ENCODE measurements around the gene PUM1.

Gene PUM1

DNA sequence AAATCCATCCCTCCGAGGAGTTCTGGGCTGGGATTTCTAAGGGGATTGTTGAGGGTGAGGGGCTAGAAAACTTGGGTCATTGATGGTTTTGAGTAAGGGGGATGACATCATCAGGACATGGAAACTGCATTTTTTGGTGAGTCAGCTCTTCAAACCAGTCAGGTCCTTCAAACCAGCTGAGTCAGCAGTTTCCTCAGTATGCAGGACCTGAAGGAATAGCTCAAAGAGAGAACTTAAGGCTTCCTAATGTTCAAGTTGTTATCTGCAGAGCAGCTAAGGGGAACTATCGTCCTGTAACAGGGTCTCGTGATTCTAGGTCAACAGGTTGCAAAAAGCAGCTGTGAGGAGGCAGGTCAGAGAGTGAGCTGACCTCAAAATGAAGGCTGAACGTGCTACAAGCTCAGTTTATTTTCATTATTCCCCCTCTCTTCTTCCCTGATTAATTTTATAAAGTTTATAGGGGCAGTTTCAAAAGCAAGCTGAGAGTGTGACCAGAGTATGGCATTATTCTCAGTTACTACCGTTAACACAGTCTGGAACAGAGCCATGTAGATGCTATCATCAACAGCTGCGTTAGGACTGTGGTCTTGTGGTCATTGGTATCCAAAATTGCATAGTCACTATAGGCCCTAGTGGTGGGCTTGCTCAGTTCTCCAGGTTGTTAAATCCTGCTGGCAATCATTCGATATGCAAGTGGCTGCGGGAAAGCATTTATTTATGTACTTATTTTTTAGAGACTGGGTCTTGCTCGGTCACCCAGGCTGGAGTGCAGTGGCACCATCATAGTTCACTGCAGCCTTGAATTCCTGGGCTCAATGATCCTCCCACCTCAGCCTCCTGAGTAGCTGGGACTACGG, 146.3 kb downstream of the PUM1 start:
- no peak for DNase-seq

DNA sequence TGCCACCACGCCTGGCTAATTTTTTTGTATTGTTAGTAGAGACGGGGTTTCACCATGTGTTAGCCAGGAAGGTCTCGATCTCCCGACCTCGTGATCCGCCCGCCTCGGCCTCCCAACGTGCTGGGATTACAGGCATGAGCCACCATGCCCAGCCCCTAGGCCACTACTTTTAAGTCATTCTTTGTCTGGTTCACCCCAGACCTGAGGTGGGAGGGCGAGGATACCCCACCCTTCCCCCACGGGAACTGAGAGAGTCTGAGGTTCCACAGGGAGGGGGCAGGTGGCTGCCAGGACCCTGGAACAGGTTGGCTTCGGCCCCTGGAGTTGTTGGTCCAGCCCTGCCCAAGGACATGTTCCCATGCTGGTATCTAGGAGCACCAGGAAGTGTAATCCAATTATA, 149.2 kb downstream of the PUM1 start:
- no peak for DNase-seq

DNA sequence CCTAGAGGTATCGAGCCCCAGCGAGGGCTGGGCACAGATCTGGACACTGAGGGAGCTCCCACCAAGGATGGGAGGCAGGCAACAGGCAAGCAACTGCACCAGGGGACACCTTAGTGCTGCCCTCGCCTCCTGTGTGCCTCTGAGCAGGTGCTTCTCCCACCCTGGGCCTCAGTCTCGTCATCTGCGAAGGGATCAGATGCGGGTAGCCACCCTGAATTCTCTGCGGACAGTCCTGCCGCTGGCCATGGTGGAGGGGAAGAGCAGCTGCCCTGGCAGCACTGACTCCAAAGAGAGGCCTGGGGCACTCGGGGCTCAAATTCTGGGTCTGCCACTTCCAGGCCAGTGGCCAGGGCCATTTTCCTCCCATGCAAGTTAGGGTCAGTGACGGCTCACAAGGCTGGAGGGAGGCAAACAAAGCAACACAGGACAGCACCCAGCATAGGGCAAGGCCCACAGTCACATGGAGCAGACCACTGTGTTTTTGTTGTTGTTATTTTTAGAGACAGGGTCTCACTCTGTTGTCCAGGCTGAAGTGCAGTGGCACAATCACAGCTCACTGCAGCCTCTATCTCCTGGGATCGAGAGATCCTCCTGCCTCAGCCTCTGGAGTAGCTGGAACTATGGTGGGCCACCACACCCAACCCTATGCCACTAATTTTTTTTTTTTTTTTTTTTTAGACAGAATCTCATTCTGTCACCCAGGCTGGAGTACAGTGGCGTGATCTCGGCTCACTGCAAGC, 149.9 kb downstream of the PUM1 start:
- no peak for DNase-seq

DNA sequence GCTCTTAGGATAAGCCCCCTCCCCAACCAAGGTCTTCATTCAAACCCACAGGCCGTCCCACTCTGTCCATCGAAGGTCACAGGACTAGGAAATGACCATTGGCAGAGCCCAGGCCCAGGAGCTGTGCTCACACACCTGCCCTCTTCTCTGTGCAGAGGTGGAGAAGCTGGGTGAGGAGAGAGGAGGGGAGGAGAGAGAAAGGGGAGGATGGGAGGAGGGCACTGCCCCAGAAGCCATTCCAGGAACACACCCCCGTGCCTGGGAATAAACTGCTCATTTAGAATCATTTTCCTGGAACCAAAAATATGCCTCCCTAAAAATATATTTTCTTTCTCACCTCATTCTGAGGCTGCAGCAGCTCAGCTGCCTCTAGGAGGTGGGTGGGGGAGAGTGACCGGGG, 150.6 kb downstream of the PUM1 start:
- DNase-seq, result no peak

DNA sequence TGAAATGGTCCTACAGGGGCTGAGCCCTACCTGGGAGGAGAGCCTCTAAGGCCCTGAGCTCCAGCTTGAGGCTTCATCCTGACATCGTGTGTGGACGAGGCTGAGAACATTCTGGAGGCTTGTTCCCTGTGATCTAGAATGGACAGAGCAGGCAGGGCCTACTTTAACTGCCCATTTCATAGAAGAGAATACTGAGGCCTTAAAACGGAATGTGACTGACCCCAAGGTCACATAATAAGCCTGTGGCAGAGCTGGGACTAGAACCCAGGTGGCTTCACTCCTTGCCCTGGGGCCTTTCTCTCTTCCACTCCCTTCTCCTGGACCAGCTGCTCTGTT, 151.0 kb downstream of the PUM1 start:
- DNase-seq, result no peak

DNA sequence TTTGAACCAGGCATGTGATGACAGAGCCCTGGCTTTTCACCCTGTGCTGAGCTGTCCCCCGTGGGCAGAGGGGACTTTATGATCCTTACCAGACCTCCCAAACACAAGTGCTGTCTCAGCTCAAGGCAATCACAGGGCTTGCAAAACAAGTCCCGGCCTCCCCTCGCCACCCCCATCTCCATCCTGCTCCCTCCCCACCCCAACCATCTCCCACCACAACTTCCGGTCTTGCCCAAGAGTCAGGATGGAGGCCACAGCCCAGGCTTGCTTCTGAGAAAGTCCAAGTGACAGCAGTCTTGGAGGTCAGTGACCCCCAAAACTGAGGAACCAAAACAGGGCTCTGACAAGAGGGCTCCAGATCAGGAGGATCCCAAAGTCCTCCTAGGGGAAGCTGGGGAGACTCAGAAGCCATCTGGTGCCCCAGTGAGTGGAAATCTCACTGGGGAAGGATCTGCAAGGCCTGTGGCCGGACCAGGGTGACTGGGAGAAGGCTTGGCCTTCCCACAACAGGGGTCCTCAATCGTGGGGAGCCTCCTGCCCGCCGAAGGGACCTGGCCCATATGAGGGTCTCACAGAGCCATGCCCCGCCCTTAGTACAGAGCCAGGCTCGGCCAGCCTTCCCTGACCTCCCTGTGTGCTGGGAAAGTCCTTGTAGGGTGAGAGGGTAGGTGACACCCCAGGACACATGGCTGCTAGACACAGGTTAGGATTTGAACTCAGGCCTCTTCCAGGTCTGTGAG, 152.4 kb downstream of the PUM1 start:
- DNase-seq, result no peak

GRCh38 chr1:30912224-30912623, 153.3 kb downstream of the PUM1 start:
- DNase-seq, result no peak

DNA sequence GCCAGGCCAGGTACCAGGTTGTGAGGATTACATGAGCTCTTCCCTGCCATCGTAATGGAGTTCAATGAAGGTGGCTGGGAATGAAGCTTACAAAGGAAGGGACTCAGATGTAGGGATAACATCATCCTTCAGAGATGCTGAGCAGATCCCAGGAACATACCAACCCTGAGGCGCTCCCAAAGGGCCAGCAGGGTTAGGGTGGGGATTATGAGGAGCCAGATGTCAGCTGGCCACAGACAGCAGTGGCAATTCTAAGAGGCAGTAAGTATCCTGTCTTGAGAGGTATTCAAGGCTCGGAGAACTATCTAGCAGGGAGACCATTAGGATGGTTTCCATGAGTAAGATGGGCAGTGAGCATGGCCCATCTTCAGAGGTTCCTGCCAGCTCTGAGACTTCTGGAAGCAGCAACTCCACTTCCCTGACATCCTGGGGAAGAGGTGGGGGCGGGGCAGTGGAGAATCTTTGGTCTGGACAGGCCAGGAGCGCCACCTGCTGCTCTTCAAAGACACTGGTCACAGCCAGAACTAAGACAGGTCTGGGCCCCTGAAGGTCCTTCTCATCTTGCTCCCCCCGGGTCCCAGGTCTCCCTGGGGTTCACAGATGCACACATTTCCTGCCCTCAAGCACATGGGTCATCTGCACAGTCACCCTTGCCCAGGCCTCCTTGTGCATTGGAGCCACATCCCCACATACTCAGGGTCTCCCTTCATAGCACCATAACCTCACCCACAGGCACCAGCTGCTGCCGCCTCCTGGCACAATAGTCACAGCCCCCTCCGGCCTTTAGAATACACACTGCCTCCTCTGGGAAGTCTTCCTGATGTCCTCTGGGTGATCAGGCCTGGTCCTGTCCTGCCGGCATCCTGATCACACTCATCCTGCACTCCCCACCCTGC, 154.2 kb downstream of the PUM1 start:
- peak; percentile 51 for DNase-seq

GRCh38 chr1:30909365-30910068, 156.0 kb downstream of the PUM1 start:
- no peak for DNase-seq

- no peak for DNase-seq
Observed at GRCh38 chr1:30908696-30909364, 156.7 kb downstream of the PUM1 start, which contains the start of gene SDC3. Gene SDC3, minus strand, starts transcription at chr1:30908758. Its CDS starts 172 bp downstream, at chr1:30908586.

DNA sequence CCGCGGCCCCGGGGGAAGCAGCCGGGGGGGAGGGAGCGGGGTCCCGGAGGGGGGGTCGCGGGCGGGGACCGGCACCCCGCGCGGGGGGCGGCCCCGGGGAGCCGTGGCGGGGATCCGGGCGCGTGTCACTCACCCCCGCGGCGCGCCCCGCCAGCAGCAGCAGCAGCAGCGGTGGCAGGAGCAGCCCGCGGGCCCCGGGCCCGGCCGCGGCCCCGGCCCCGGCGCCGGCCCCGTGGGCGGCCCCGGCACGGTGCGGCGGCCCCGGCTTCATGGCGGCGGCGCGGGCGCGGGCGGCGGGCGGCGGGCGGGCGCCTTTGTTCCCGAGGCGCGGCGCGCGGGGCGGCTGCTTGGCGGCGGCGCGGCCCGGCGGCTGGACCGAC, 157.2 kb downstream of the PUM1 start:
- no peak for DNase-seq

- no peak for DNase-seq
Observed at GRCh38 chr1:30907481-30908315, 157.8 kb downstream of the PUM1 start.

DNA sequence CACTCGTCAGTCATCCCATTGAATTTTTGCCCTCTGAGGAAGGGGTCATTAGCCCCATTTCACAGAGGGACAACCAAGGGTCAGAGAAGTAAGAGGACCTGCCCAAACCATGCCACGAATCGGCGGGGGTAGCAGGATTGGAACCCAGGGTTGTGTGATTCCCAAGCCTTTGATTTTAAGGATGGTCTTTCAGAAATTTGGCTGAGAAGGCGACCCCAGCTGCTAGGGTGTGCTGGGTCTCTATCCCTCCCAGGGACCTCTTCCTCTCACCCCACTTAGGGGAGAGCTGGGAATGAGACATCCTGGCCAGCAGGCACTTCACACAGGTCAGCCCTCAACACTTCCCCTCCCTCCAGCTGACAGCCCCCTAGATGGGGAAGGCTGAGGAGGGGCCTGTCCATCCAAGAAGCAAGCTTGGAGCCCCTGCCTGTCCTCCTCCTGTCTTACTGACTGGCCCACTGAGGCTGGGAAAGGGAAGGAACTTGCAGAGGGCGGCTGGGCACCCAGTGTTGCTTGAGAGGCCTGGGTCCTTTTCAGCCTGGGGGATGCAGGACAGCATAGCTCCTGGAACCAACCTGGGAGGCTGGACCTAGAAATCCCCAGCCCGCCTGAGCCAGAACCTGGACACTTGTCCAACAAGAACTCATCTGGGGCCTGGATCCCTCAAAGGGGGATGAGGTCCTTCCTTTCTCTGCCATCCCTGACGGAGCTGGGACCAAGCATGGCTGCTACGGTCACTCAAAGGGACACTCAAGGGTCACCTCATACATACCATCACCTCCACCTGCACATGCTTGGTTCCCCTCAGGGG, 158.7 kb downstream of the PUM1 start:
- no peak for DNase-seq

- DNase-seq, result no peak
Observed at GRCh38 chr1:30905916-30906620, 159.4 kb downstream of the PUM1 start.

GRCh38 chr1:30905403-30905802, 160.1 kb downstream of the PUM1 start:
- DNase-seq, result no peak

DNA sequence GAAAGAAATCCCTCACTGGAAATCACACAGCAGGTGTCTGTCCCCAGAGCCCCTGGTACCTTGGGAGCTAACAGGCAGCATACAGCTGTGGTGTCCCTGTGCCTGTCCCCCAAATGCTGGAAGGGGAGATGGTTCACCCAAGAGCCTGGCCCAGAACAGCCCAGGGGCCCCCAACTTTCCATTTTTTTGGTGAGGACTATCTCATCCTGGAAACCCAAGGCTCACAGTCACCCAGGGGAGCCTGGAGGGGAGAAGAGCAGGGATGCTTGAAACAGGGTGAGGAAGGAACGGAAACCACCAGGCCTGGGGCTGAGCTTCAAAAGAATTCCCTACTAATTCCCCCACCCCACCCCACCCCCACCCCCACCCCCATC, 160.6 kb downstream of the PUM1 start:
- no peak for DNase-seq

DNA sequence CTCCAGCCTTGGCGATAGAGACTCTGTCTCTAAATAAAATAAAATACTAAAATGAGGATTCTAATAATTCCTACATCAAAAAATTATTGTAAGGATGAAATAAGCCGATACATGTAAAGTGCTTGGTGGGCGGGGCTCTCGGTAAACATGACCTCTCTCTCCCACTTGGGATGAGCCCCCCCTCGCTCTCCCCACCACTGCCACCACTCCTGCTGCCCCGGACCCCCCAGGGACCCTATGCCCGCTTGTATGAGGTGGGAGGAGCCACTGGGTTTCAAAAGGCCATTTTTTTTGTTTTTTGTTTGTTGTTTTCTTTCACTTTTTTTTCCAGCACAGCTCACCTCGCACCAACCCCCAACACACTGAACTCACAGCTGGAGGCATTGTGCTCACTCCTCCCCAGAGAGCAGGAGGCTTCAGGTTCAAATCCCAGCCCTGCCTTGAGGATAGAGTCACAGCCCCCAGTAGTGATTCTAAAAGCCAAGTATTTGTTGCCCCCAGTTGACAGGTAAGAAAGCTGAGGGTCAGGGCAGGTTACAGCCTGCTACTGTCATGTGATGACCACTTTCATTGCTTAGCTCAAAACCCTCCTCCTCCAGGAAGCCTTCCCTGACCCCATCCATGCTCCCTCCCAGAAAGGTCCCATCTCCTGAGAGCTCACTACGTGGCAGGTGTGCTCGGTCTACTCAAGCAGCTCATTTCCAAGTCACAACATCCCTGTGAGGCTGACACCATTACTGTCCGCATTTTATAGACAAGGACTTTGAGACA, 161.1 kb downstream of the PUM1 start:
- DNase-seq, result no peak

Measured in CD4-positive, alpha-beta T cell treated with Interleukin-17A for 1 hour (primary cell).